Activated naive CD4-positive, alpha-beta T cell treated with anti-CD3 and anti-CD28 coated beads, Interleukin-2, amount 50 U/mL, for 24 hours (primary cell): ENCODE results near the gene TRIP6.
A peak's percentile ranks its signal among the peaks of the same experiment; 100 is the strongest.

Source experiments
- H3K27ac Mint-ChIP-seq: one replicate; pipeline ENCODE4 v1.8.0; 2021; ENCODE audit warnings: mild to moderate bottlenecking, mixed read lengths
- H3K27me3 Mint-ChIP-seq: one replicate; pipeline ENCODE4 v1.8.0; 2021; ENCODE audit warnings: mixed read lengths
- H3K36me3 Mint-ChIP-seq: one replicate; pipeline ENCODE4 v1.8.0; 2021; ENCODE audit warnings: mixed read lengths
- H3K4me1 Mint-ChIP-seq: one replicate; pipeline ENCODE4 v1.8.0; 2021; ENCODE audit warnings: mixed read lengths
- H3K4me3 Mint-ChIP-seq: one replicate; pipeline ENCODE4 v1.8.0; 2021; ENCODE audit warnings: mild to moderate bottlenecking, mixed read lengths
- H3K9me3 Mint-ChIP-seq: one replicate; pipeline ENCODE4 v1.8.0; 2021; ENCODE audit warnings: mixed read lengths

Gene TRIP6

DNA sequence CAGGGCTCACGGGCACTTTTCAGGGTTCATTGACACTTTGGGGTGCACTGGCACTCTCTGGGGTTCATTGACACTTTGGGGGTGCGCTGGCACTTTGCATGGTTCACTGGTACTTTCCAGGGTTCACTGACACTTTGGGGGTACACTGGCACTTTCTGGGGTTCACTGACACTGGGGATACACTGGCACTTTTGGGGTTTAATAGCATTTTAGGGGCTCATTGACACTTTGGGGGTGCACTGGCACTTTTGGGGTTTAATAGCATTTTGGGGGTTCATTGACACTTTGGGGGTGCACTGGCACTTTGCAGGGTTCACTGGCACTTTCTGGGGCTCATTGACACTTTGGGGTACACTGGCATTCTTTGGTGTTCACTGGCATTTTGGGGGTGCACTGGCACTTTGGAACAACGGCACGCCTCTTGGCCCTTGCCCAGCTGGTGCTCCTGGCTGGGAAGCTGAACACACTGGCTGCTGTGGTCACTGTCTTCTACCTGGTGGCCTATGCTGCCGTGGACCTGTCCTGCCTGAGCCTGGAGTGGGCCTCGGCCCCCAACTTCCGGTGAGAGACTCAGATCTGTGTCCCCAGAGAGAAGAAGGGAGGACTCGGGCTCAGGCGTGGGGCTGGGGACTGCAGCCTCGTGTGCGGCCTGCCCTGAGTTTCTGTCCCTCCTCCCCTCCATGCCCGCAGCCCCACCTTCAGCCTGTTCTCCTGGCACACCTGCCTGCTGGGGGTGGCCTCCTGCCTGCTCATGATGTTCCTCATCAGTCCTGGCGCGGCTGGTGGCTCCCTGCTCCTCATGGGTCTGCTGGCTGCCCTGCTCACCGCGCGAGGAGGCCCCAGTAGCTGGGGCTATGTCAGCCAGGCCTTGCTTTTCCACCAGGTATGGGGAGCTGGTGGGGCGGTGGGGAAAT lies 6.2 kb upstream of the TRIP6 start:
- H3K9me3 Mint-ChIP-seq: no peaks in the 10 kb centered on the region
- no peaks in the 10 kb centered on the region for H3K27me3 Mint-ChIP-seq
- H3K36me3 Mint-ChIP-seq: peaks cover 10% of the 10 kb centered on the region
- no peak overlapping the region for H3K27ac Mint-ChIP-seq
- H3K4me3 Mint-ChIP-seq: no peak overlapping the region
- no peaks in the 10 kb centered on the region for H3K4me1 Mint-ChIP-seq

DNA sequence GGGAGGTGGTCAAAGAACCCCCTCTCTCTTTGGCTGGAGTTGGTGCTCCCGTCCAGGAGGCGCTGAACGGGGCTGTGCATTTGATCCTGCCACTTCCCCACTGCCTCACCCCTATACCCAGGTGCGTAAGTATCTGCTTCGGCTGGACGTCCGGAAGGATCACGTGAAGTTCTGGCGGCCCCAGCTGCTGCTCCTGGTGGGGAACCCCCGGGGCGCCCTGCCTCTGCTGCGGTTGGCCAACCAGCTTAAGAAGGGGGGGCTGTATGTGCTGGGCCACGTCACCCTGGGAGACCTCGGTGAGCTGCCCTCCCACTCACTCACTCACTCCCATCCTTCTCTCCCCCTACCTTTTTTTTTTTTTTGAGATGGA lies 5.6 kb upstream of the TRIP6 start:
- Mint-ChIP-seq H3K36me3 (peaks cover 10% of the 10 kb centered on the region), H3K27ac (no peak overlapping the region), H3K9me3 (no peaks in the 10 kb centered on the region), H3K27me3 (no peaks in the 10 kb centered on the region), H3K4me1 (peaks cover 4% of the 10 kb centered on the region), H3K4me3 (no peak overlapping the region)

DNA sequence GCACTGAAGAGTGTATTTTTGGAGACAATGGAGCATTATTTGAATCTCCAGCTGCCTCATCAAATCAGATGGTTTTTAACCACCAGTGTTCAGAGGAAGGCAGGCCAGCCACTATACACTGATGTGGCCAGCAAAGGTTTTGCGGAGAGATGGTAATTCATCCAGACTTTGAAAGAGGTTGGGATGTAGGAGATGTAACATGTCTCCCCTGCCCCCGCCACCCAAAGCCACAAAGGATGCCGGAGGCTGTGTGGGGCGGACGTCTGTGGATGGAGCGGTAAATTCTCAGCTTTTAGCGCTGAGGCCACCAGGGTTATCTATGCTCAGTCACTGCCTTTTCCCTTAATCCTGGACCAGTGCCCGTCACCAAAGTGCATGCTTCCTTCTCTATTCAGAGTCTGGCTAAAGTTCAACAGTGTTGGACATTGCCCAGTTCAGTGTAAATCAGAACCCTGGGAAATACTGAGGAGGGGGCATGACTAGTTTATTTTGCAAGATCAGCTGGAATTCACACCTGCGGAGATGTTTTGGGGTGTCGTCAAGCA lies 3.7 kb upstream of the TRIP6 start:
- H3K4me1 Mint-ChIP-seq: peaks cover 15% of the 10 kb centered on the region
- H3K27me3 Mint-ChIP-seq: no peaks in the 10 kb centered on the region
- H3K9me3 Mint-ChIP-seq: no peaks in the 10 kb centered on the region
- peaks cover 7% of the 10 kb centered on the region for H3K36me3 Mint-ChIP-seq
- no peak overlapping the region for H3K27ac Mint-ChIP-seq
- H3K4me3 Mint-ChIP-seq: no peak overlapping the region

DNA sequence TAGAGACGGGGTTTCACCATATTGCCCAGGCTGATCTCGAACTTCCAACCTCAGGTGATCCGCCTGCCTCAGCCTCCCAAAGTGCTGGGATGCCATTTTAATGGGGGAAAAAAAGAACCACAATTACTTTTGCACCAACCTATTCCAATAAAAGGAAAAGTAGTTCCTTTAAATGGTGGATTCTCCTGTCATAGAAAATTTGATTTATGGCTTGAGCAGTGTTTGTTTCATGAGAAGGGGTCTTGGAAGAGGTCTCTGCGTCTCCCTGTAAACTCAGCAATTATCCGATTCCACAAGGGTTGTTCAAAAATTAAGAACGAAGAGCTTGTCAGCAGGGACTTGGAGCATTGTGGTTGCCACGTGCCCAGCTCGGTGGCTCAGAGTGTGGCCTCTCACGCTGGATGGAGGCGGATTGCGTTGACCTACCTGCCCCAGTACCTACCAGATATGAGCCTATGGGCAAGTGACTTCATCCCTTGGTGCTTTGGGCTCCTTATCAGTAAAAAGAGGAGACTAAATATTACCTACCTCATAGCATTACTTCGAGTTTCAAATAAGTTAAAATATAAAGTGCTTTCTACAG lies 2.8 kb upstream of the TRIP6 start:
- Mint-ChIP-seq H3K36me3 (peaks cover 7% of the 10 kb centered on the region), H3K9me3 (no peaks in the 10 kb centered on the region), H3K27ac (peak overlapping the region; percentile 63), H3K4me1 (peaks cover 15% of the 10 kb centered on the region), H3K4me3 (no peak overlapping the region), H3K27me3 (no peaks in the 10 kb centered on the region)

DNA sequence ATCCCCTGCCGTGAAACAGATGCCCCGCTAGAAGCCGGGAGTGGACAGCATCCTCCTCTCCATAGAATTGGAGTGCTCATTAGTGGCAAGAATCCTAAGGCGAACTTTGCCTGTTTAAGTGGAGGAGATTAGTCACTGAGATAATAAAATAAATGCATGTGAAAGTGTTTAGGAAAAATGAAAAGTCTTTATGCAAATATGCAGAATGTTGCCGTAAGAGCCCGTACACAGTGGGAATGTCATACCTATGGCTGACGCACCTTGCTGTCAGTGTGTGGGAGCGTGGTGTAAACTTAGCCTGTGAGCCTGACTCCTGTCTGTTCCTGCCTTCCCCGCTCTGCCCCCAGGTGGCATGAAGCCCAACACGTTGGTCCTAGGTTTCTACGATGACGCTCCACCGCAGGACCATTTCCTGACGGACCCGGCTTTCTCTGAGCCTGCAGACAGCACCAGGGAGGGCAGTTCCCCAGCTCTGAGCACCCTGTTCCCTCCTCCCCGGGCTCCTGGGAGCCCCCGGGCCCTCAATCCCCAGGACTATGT lies 1.7 kb upstream of the TRIP6 start:
- Mint-ChIP-seq H3K4me3 (no peak overlapping the region), H3K36me3 (peaks cover 4% of the 10 kb centered on the region), H3K9me3 (no peaks in the 10 kb centered on the region), H3K27ac (no peak overlapping the region), H3K4me1 (peaks cover 15% of the 10 kb centered on the region), H3K27me3 (no peaks in the 10 kb centered on the region)

DNA sequence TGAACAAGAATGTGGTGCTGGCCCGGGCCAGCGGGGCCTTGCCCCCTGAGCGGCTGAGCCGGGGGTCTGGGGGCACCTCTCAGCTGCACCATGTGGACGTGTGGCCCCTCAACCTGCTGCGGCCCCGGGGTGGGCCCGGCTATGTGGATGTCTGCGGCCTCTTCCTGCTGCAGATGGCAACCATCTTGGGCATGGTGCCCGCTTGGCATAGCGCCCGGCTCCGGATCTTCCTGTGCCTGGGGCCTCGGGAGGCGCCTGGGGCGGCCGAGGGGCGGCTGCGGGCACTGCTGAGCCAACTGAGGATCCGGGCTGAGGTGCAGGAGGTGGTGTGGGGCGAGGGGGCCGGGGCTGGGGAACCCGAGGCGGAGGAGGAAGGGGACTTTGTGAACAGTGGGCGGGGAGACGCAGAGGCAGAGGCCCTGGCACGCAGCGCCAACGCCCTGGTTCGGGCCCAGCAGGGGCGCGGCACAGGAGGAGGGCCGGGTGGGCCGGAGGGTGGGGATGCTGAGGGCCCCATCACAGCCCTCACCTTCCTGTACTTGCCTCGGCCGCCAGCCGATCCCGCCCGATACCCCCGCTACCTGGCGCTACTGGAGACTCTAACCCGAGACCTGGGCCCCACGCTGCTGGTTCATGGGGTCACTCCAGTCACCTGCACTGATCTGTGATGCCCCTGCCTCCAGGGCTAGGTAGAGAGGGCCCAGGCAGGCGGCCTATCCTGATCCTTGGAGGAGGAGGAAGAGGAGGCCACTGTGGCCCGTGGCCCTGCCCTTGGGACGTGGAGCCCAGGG lies 1.1 kb upstream of the TRIP6 start:
- H3K27me3 Mint-ChIP-seq: no peaks in the 10 kb centered on the region
- H3K9me3 Mint-ChIP-seq: no peaks in the 10 kb centered on the region
- peaks cover 4% of the 10 kb centered on the region for H3K36me3 Mint-ChIP-seq
- peak overlapping the region; percentile 41 for H3K27ac Mint-ChIP-seq
- H3K4me1 Mint-ChIP-seq: peaks cover 15% of the 10 kb centered on the region
- H3K4me3 Mint-ChIP-seq: peak overlapping the region; percentile 91

DNA sequence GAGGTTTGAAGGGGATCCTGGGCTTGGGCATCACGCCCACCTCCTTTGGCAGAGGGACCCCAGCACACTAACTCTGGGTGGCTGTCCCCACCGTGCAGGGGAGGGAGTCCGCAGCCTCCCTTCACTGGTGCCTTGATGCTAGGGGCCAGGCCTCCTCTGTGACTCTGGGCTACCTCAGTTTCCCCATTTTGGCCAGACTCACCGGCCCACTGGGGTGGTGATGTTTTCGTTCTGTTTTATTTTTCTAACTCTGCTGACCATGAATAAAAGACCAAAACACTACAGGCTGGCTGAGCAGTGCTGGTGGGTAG lies 503 bp upstream of the TRIP6 start:
- Mint-ChIP-seq H3K36me3 (peaks cover 6% of the 10 kb centered on the region), H3K27ac (peak overlapping the region; percentile 99), H3K27me3 (no peaks in the 10 kb centered on the region), H3K4me1 (peaks cover 15% of the 10 kb centered on the region), H3K4me3 (peak overlapping the region; percentile 91), H3K9me3 (no peaks in the 10 kb centered on the region)

DNA sequence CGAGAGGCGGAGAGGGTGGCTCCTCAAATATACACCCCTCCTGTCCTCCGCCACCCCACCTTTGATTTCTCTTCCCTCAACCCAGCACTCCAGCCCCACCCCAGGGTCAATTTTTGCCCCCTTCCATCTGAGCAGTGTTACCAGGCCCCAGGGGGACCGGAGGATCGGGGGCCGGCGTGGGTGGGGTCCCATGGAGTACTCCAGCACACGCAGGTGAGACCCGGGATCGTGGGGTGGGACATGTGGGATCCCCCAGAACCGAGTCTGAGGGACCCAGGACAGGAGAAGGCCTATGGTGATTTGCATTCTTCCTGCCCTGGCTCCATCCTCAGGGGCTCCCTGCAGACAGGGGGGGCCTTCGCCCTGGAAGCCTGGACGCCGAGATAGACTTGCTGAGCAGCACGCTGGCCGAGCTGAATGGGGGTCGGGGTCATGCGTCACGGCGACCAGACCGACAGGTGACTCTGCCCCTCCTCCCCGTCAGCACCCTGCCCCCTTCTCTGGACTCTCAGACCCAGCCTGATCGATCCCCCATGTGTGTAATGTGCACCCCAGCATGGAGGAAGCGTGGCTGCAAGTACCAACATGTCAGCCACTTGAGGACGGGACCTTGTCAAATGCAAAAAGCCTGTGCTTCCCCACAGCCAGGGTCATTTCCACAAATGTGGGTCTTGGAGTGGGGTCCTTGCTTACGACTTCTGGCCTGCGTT lies 744 bp downstream of the TRIP6 start:
- peak overlapping the region; percentile 81 for H3K27ac Mint-ChIP-seq
- no peaks in the 10 kb centered on the region for H3K9me3 Mint-ChIP-seq
- H3K4me3 Mint-ChIP-seq: peak overlapping the region; percentile 67
- H3K4me1 Mint-ChIP-seq: peaks cover 15% of the 10 kb centered on the region
- no peaks in the 10 kb centered on the region for H3K27me3 Mint-ChIP-seq
- H3K36me3 Mint-ChIP-seq: peaks cover 2% of the 10 kb centered on the region

DNA sequence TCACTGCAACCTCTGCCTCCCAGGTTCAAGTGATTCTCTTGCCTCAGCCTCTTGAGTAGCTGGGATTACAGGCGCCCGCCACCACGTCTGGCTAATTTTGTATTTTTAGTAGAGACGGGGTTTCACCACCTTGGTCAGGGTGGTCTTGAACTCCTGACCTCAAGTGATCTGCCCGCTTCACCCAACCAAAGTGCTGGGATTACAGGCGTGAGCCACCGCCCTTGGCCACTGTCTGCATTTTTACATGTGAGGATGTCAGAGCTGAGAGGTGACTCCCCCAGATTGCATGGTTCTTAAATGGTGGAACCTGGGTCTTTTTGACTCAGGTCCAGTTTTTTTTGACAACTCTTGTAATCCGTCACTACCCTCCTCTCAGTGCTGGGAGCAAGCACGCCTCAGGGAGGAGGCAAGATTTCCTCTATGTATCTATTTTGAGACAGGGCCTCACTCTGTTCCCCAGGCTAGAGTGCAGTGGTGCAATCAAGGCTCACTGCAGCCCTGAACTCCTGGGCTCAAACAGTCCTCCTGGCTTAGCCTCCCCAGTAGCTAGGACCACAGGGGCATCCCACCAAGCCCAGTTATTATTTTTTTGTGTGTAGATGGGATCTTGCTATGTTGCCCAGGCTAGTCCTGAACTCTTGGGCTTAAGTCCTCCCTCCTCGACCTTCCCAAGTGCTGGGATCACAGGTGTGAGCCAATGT lies 6.6 kb downstream of the TRIP6 start:
- H3K27ac Mint-ChIP-seq: peak overlapping the region; percentile 99
- H3K27me3 Mint-ChIP-seq: no peaks in the 10 kb centered on the region
- peaks cover 39% of the 10 kb centered on the region for H3K4me1 Mint-ChIP-seq

DNA sequence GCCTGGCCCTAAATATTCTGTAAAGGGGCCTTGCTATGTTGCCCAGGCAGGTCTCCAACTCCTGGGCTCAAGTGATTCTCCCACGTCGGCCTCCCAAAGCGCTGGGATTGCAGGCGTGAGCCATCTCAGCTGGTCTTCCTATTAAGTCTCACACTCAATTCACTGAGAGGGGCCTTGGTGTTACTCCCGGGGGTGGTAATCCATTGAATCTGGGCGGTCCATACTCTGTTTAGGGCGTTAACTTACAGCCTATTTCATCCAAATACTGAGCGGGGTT lies 7.1 kb downstream of the TRIP6 start:
- Mint-ChIP-seq H3K4me1 (peaks cover 44% of the 10 kb centered on the region), H3K9me3 (no peaks in the 10 kb centered on the region), H3K36me3 (peaks cover 22% of the 10 kb centered on the region), H3K4me3 (peak overlapping the region; percentile 99), H3K27me3 (no peaks in the 10 kb centered on the region), H3K27ac (peak overlapping the region; percentile 99)

More for the DNA sequence above, 6.6 kb downstream of the TRIP6 start:
- peaks cover 20% of the 10 kb centered on the region for H3K36me3 Mint-ChIP-seq
- peak overlapping the region; percentile 99 for H3K4me3 Mint-ChIP-seq
- no peaks in the 10 kb centered on the region for H3K9me3 Mint-ChIP-seq

DNA sequence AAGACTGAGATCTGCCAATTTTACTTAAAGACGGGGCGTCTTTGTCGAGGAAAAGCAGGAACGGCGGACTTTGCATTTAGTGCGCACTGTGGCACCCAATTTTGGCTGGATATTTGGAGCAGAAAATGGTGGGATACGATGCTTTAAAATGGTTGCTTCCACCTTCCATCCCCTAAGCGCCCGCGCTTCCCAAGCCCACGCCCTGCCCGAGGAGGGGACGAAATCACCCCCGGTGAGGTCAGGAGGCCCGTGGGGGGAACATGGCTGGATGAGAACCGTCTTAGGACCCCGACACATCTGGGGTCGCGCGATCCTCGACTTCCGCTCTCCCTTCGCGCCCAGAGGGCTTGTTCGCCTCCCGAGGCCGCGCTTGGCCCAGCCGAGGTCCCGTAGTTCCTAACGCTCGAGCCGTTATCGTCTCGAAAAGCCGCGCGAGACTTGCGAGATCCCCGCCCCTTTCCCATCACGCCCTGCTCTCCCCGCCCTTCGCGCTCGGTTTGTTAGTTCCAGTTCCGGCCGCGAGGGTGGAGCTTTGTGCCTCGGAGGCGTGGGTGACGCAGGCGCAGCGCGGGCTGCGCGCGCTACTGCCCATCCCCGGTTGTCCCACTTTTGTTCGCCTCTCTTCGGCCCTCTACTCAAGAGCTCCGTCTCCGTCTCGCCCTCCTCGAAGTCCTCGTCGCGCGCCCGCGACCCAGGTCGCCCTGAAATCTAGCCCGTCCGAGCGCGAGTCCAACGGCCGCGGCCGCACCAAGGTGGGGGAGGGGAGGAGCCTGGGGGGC lies 7.6 kb downstream of the TRIP6 start, which contains the start of gene SRRT:
Gene SRRT (plus strand): TSS at position 527 of the 779 bp plus-strand sequence. CDS start 488 bp downstream, outside the sequence.
- H3K27ac Mint-ChIP-seq: peak within 1 kb of the TSS; percentile 99
- H3K4me1 Mint-ChIP-seq: peaks cover 48% of the 10 kb centered on the region
- peaks cover 22% of the 10 kb centered on the region for H3K36me3 Mint-ChIP-seq
- peak within 1 kb of the TSS; percentile 99 for H3K4me3 Mint-ChIP-seq
- no peaks in the 10 kb centered on the region for H3K27me3 Mint-ChIP-seq
- no peaks in the 10 kb centered on the region for H3K9me3 Mint-ChIP-seq

DNA sequence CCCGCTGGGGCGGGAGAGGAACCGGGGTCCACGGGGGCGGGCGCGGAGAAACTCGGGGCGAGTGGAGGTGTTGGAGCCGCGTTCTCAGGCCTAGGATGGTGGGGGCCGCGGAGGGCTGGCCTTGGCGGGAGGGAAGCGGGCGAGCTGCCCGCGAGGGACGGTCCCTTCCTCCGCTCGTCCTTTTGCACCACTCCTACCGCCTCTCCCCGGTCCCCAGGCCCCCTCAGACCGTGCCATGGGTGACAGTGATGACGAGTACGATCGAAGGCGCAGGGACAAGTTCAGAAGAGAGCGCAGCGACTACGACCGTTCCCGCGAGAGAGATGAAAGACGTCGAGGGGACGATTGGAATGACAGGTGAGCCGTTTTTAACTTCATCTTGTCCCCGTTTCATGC lies 8.2 kb downstream of the TRIP6 start:
- H3K27ac Mint-ChIP-seq: peak overlapping the region; percentile 88
- peak overlapping the region; percentile 99 for H3K4me3 Mint-ChIP-seq

DNA sequence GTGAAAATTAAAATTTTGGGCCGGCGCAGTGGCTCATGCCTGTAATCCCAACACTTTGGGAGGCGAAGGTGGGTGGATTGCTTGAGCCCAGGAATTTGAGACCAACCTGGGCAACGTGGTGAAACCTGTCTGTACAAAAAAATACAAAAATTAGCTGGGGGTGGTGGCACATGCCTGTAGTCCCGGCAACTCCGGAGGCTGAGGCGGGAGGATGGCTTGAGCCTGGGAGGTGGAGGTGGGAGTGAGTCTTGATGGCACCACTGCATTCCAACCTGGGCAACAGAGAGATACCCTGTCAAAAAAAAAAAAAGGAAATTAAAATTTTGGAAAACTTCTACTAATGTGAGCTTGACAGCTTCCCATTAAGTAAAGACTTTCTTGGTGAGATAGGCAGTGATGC lies 10.8 kb downstream of the TRIP6 start:
- Mint-ChIP-seq H3K36me3 (peaks cover 24% of the 10 kb centered on the region), H3K4me1 (peaks cover 57% of the 10 kb centered on the region), H3K27me3 (no peaks in the 10 kb centered on the region), H3K9me3 (no peaks in the 10 kb centered on the region), H3K4me3 (peak overlapping the region; percentile 54), H3K27ac (no peak overlapping the region)

More for the DNA sequence above, 8.2 kb downstream of the TRIP6 start:
- no peaks in the 10 kb centered on the region for H3K27me3 Mint-ChIP-seq
- H3K36me3 Mint-ChIP-seq: peaks cover 22% of the 10 kb centered on the region
- peaks cover 53% of the 10 kb centered on the region for H3K4me1 Mint-ChIP-seq
- H3K9me3 Mint-ChIP-seq: no peaks in the 10 kb centered on the region

DNA sequence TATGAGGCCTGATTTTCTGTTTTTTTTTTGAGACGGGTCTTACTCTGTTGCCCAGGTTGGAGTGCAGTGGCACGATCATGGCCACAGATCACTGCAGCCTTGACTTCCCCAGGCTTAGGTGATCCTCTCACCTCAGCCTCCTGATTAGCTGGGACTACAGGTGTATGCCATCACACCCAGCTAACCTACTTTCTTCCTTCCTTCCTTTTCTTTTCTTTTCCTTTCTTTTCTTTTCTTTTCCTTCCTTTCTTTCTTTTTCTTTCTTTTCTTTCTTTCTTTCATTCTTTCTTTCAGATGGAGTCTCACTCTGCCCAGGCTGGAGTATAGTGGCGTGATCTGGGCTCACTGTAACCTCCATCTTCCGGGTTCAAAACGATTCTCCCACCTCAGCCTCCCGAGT lies 11.5 kb downstream of the TRIP6 start:
- peaks cover 26% of the 10 kb centered on the region for H3K36me3 Mint-ChIP-seq
- H3K9me3 Mint-ChIP-seq: no peaks in the 10 kb centered on the region
- no peaks in the 10 kb centered on the region for H3K27me3 Mint-ChIP-seq
- H3K27ac Mint-ChIP-seq: peak overlapping the region; percentile 73
- peaks cover 57% of the 10 kb centered on the region for H3K4me1 Mint-ChIP-seq
- H3K4me3 Mint-ChIP-seq: peak overlapping the region; percentile 45
